Measurements from ENCODE around the gene CAMKMT. TPM values are rescaled to one million over a fixed set of nuclear protein-coding genes. Genes with fewer than 3 reads are reported as not detected.

Gene CAMKMT
- total and polyA plus RNA-seq, 2 donors (not counting 1 experiment from before 2014, with no cell fraction given), result 6.2 to 23.3 TPM

GRCh38 chr2:44348400-44348799, 13.3 kb upstream of the CAMKMT start:
- 100% methylated on average over 1 of the region's 2 CpGs for WGBS (ENCODE audit: insufficient coverage)
- H3K4me1 Mint-ChIP-seq, result peaks cover 6% of the 10 kb centered on the region
- H3K79me2 ChIP-seq (ENCODE audit: control insufficient read depth, insufficient read depth, low read length), result peaks cover 12% of the 10 kb centered on the region
- ATAC-seq (ENCODE audit: low read depth), result no peak
- no peak overlapping the region for H3K4me3 ChIP-seq (ENCODE audit: control extremely low read depth in 1 of 5, extremely low read depth in 1 of 5, insufficient read depth in 1 of 5, low read depth in 2 of 5, low read length in 4 of 5)
- H3K27me3 Mint-ChIP-seq, result no peaks in the 10 kb centered on the region
- no peaks in the 10 kb centered on the region for H3K4me1 ChIP-seq (ENCODE audit: control insufficient read depth in 2 of 2, insufficient read depth in 2 of 2, low read length in 2 of 2)
- no peak overlapping the region for H3K27ac ChIP-seq (ENCODE audit: low read length in 2 of 2)
- H3K9me3 ChIP-seq (ENCODE audit: control extremely low read depth in 1 of 3, control insufficient read depth in 2 of 3, insufficient read depth in 1 of 3, low read length in 2 of 3), result no peaks in the 10 kb centered on the region
- intact Hi-C loops (cut with micrococcal nuclease), result loop anchor here (10.0 kb wide), 1 partner anchor 104 kb away; no protein-coding TSS in a partner anchor
- H3K27me3 ChIP-seq (replicated peaks in 1 of 4; ENCODE audit: control extremely low read depth in 1 of 4, control insufficient read depth in 3 of 4, insufficient read depth in 4 of 4, low read length in 3 of 4), result no peaks in the 10 kb centered on the region
- H3K4me2 ChIP-seq (replicated peaks; ENCODE audit: low read depth, low read length, poor library complexity, severe bottlenecking), result no peak overlapping the region
- ChIA-PET POLR2A (no interaction called here), CTCF (interaction anchor here (0.7 kb wide), 1 partner anchor 11 kb away, joined by 3 read pairs; no protein-coding TSS in a partner anchor)
- no peak overlapping the region for H2AFZ ChIP-seq (ENCODE audit: insufficient read depth, low read depth, low read length, poor library complexity, severe bottlenecking)
- H4K20me1 ChIP-seq (ENCODE audit: control insufficient read depth, insufficient read depth, low read length, poor library complexity, severe bottlenecking), result peaks cover 9% of the 10 kb centered on the region
- H3K9me3 Mint-ChIP-seq (ENCODE audit: insufficient read depth), result no peaks in the 10 kb centered on the region
- DNase-seq, result no peak
- no peak for TF ChIP-seq EZH2 (IDR thresholded peaks at IDR 0.05; ENCODE audit: borderline replicate concordance, insufficient read depth, low read depth, low read length, poor library complexity, severe bottlenecking)
- TF ChIP-seq, protein P1, sequence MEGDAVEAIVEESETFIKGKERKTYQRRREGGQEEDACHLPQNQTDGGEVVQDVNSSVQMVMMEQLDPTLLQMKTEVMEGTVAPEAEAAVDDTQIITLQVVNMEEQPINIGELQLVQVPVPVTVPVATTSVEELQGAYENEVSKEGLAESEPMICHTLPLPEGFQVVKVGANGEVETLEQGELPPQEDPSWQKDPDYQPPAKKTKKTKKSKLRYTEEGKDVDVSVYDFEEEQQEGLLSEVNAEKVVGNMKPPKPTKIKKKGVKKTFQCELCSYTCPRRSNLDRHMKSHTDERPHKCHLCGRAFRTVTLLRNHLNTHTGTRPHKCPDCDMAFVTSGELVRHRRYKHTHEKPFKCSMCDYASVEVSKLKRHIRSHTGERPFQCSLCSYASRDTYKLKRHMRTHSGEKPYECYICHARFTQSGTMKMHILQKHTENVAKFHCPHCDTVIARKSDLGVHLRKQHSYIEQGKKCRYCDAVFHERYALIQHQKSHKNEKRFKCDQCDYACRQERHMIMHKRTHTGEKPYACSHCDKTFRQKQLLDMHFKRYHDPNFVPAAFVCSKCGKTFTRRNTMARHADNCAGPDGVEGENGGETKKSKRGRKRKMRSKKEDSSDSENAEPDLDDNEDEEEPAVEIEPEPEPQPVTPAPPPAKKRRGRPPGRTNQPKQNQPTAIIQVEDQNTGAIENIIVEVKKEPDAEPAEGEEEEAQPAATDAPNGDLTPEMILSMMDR (IDR thresholded peaks at IDR 0.05), result no peak
- H3K9ac ChIP-seq (ENCODE audit: low read length), result no peak overlapping the region
- H3K36me3 ChIP-seq (replicated peaks in 1 of 2; ENCODE audit: control extremely low read depth in 1 of 2, control insufficient read depth in 1 of 2, extremely low read depth in 1 of 2, insufficient read depth in 2 of 2, low read length in 1 of 2), result peaks cover 0 to 7% of the 10 kb centered on the region in 2 experiments
- H3K27ac Mint-ChIP-seq, result no peak overlapping the region
- H3K4me3 Mint-ChIP-seq, result no peak overlapping the region

DNA sequence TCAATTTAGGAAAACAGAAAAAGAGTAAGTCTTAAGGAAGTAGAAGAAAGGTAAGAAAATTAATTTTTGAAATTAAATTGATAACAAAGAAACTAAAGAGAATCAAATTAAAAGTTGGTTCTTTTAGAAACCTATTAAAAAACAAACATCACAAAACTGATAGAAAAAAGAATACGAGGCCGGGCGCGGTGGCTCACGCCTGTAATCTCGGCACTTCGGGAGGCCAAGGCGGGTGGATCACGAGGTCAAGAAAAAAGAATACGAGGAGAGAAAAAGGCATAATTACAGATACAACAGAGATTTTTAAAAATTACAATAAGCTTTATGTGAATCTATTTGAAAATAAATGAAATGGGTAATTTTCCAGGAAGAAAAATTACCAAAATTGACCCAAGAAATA, 12.2 kb upstream of the CAMKMT start:
- Histone ChIP-seq H3K4me3 (ENCODE audit: control extremely low read depth in 1 of 5, extremely low read depth in 1 of 5, insufficient read depth in 1 of 5, low read depth in 2 of 5, low read length in 4 of 5) (no peak overlapping the region), H3K36me3 (replicated peaks in 1 of 2; ENCODE audit: control extremely low read depth in 1 of 2, control insufficient read depth in 1 of 2, extremely low read depth in 1 of 2, insufficient read depth in 2 of 2, low read length in 1 of 2) (peaks cover 0 to 6% of the 10 kb centered on the region in 2 experiments), H2AFZ (ENCODE audit: insufficient read depth, low read depth, low read length, poor library complexity, severe bottlenecking) (no peak overlapping the region), H3K79me2 (ENCODE audit: control insufficient read depth, insufficient read depth, low read length) (peaks cover 19% of the 10 kb centered on the region), H3K9me3 (ENCODE audit: control extremely low read depth in 1 of 3, control insufficient read depth in 2 of 3, insufficient read depth in 1 of 3, low read length in 2 of 3) (no peaks in the 10 kb centered on the region), H3K27ac (ENCODE audit: low read length in 2 of 2) (no peak overlapping the region), H3K9ac (ENCODE audit: low read length) (no peak overlapping the region), H4K20me1 (ENCODE audit: control insufficient read depth, insufficient read depth, low read length, poor library complexity, severe bottlenecking) (peaks cover 15% of the 10 kb centered on the region), H3K27me3 (replicated peaks in 1 of 4; ENCODE audit: control extremely low read depth in 1 of 4, control insufficient read depth in 3 of 4, insufficient read depth in 4 of 4, low read length in 3 of 4) (no peaks in the 10 kb centered on the region), H3K4me2 (replicated peaks; ENCODE audit: low read depth, low read length, poor library complexity, severe bottlenecking) (no peak overlapping the region), H3K4me1 (ENCODE audit: control insufficient read depth in 2 of 2, insufficient read depth in 2 of 2, low read length in 2 of 2) (no peaks in the 10 kb centered on the region)
- intact Hi-C loops (cut with micrococcal nuclease), result loop anchor here (10.0 kb wide), 1 partner anchor 105 kb away; no protein-coding TSS in a partner anchor
- no peak for DNase-seq
- no peaks in the 10 kb centered on the region for H3K27me3 Mint-ChIP-seq
- WGBS (ENCODE audit: insufficient coverage), result no CpG with 5 or more reads among the region's 10 CpGs
- CTCF ChIA-PET, result no interaction called here
- H3K9me3 Mint-ChIP-seq (ENCODE audit: insufficient read depth), result no peaks in the 10 kb centered on the region
- H3K27ac Mint-ChIP-seq, result no peak overlapping the region
- POLR2A ChIA-PET, result no interaction called here
- H3K4me1 Mint-ChIP-seq, result peaks cover 6% of the 10 kb centered on the region
- TF ChIP-seq, protein P1 (IDR thresholded peaks at IDR 0.05), result no peak
- TF ChIP-seq EZH2 (IDR thresholded peaks at IDR 0.05; ENCODE audit: borderline replicate concordance, insufficient read depth, low read depth, low read length, poor library complexity, severe bottlenecking), result no peak
- H3K4me3 Mint-ChIP-seq, result no peak overlapping the region
- no peak for ATAC-seq (ENCODE audit: low read depth)

Measured in B cell (primary cell).